ENCODE data around the gene TRERF1. TPM values are rescaled to one million over a fixed set of nuclear protein-coding genes. Genes with fewer than 3 reads are reported as not detected.
"Not testable (repeated sequence)": the region's sequence is repeated elsewhere in the genome, so short reads cannot be mapped to it uniquely, and the experiment has no call there.

Gene TRERF1
- polyA plus RNA-seq, 1 donor: 5.1 TPM

GRCh38 chr6:42338744-42339222 lies 112.9 kb downstream of the TRERF1 start:
- Histone ChIP-seq H3K27ac (ENCODE audit: low read length) (no peak overlapping the region), H3K27me3 (ENCODE audit: control insufficient read depth, insufficient read depth, low read length) (no peaks in the 10 kb centered on the region), H3K36me3 (ENCODE audit: control insufficient read depth, insufficient read depth, low read length) (no peaks in the 10 kb centered on the region), H3K4me1 (ENCODE audit: control insufficient read depth, insufficient read depth, low read length) (no peaks in the 10 kb centered on the region), H3K9me3 (ENCODE audit: control insufficient read depth, low read depth, low read length) (no peaks in the 10 kb centered on the region), H3K4me3 (ENCODE audit: low read length) (no peak overlapping the region)
- WGBS (ENCODE audit: insufficient coverage, low lambda C conversion rate): no CpG with 5 or more reads among the region's 7 CpGs
- DNase-seq: no peak

- Histone ChIP-seq H3K4me3 (ENCODE audit: low read length) (no peak overlapping the region), H3K9me3 (ENCODE audit: control insufficient read depth, low read depth, low read length) (no peaks in the 10 kb centered on the region), H3K36me3 (ENCODE audit: control insufficient read depth, insufficient read depth, low read length) (no peaks in the 10 kb centered on the region), H3K4me1 (ENCODE audit: control insufficient read depth, insufficient read depth, low read length) (no peaks in the 10 kb centered on the region), H3K27ac (ENCODE audit: low read length) (no peak overlapping the region), H3K27me3 (ENCODE audit: control insufficient read depth, insufficient read depth, low read length) (no peaks in the 10 kb centered on the region)
- WGBS (ENCODE audit: insufficient coverage, low lambda C conversion rate): 80% methylated on average over 1 of the region's 11 CpGs
- DNase-seq: peak in 1 of 2 donors; percentile 17
Measured at GRCh38 chr6:42337985-42338743, 113.6 kb downstream of the TRERF1 start.

- 100% methylated on average over 1 of the region's 5 CpGs for WGBS (ENCODE audit: insufficient coverage, low lambda C conversion rate)
- H3K36me3 ChIP-seq (ENCODE audit: control insufficient read depth, insufficient read depth, low read length): no peaks in the 10 kb centered on the region
- H3K9me3 ChIP-seq (ENCODE audit: control insufficient read depth, low read depth, low read length): no peaks in the 10 kb centered on the region
- H3K27ac ChIP-seq (ENCODE audit: low read length): no peak overlapping the region
- no peaks in the 10 kb centered on the region for H3K4me1 ChIP-seq (ENCODE audit: control insufficient read depth, insufficient read depth, low read length)
- no peak overlapping the region for H3K4me3 ChIP-seq (ENCODE audit: low read length)
- H3K27me3 ChIP-seq (ENCODE audit: control insufficient read depth, insufficient read depth, low read length): no peaks in the 10 kb centered on the region
- no peak for DNase-seq
Measured at GRCh38 chr6:42336431-42336830, 115.3 kb downstream of the TRERF1 start.

GRCh38 chr6:42335896-42336295 lies 115.8 kb downstream of the TRERF1 start:
- Histone ChIP-seq H3K27ac (ENCODE audit: low read length) (no peak overlapping the region), H3K27me3 (ENCODE audit: control insufficient read depth, insufficient read depth, low read length) (no peaks in the 10 kb centered on the region), H3K4me1 (ENCODE audit: control insufficient read depth, insufficient read depth, low read length) (no peaks in the 10 kb centered on the region), H3K4me3 (ENCODE audit: low read length) (no peak overlapping the region), H3K9me3 (ENCODE audit: control insufficient read depth, low read depth, low read length) (no peaks in the 10 kb centered on the region), H3K36me3 (ENCODE audit: control insufficient read depth, insufficient read depth, low read length) (no peaks in the 10 kb centered on the region)
- no peak for DNase-seq
- WGBS (ENCODE audit: insufficient coverage, low lambda C conversion rate): 100% methylated on average over 1 of the region's 5 CpGs

- H3K27ac ChIP-seq (ENCODE audit: low read length): no peak overlapping the region
- WGBS (ENCODE audit: insufficient coverage, low lambda C conversion rate): 80% methylated on average over 1 of the region's 2 CpGs
- H3K4me1 ChIP-seq (ENCODE audit: control insufficient read depth, insufficient read depth, low read length): no peaks in the 10 kb centered on the region
- H3K36me3 ChIP-seq (ENCODE audit: control insufficient read depth, insufficient read depth, low read length): no peaks in the 10 kb centered on the region
- no peaks in the 10 kb centered on the region for H3K27me3 ChIP-seq (ENCODE audit: control insufficient read depth, insufficient read depth, low read length)
- no peak overlapping the region for H3K4me3 ChIP-seq (ENCODE audit: low read length)
- no peaks in the 10 kb centered on the region for H3K9me3 ChIP-seq (ENCODE audit: control insufficient read depth, low read depth, low read length)
- DNase-seq: no peak
Measured at GRCh38 chr6:42334870-42335269, 116.9 kb downstream of the TRERF1 start.

GRCh38 chr6:42333612-42334011 lies 118.1 kb downstream of the TRERF1 start:
- no peak overlapping the region for H3K4me3 ChIP-seq (ENCODE audit: low read length)
- H3K27ac ChIP-seq (ENCODE audit: low read length): no peak overlapping the region
- no peaks in the 10 kb centered on the region for H3K9me3 ChIP-seq (ENCODE audit: control insufficient read depth, low read depth, low read length)
- H3K4me1 ChIP-seq (ENCODE audit: control insufficient read depth, insufficient read depth, low read length): no peaks in the 10 kb centered on the region
- no peak for DNase-seq
- WGBS (ENCODE audit: insufficient coverage, low lambda C conversion rate): no CpG with 5 or more reads among the region's 6 CpGs
- H3K36me3 ChIP-seq (ENCODE audit: control insufficient read depth, insufficient read depth, low read length): no peaks in the 10 kb centered on the region
- no peaks in the 10 kb centered on the region for H3K27me3 ChIP-seq (ENCODE audit: control insufficient read depth, insufficient read depth, low read length)

GRCh38 chr6:42332916-42333315 lies 118.8 kb downstream of the TRERF1 start:
- WGBS (ENCODE audit: insufficient coverage, low lambda C conversion rate): no CpG with 5 or more reads among the region's 4 CpGs
- no peak for DNase-seq
- no peaks in the 10 kb centered on the region for H3K36me3 ChIP-seq (ENCODE audit: control insufficient read depth, insufficient read depth, low read length)
- no peaks in the 10 kb centered on the region for H3K4me1 ChIP-seq (ENCODE audit: control insufficient read depth, insufficient read depth, low read length)
- no peaks in the 10 kb centered on the region for H3K27me3 ChIP-seq (ENCODE audit: control insufficient read depth, insufficient read depth, low read length)
- H3K4me3 ChIP-seq (ENCODE audit: low read length): no peak overlapping the region
- H3K27ac ChIP-seq (ENCODE audit: low read length): no peak overlapping the region
- H3K9me3 ChIP-seq (ENCODE audit: control insufficient read depth, low read depth, low read length): no peaks in the 10 kb centered on the region

GRCh38 chr6:42331019-42331418 lies 120.7 kb downstream of the TRERF1 start:
- no peak for DNase-seq
- WGBS (ENCODE audit: insufficient coverage, low lambda C conversion rate): 80% methylated on average over 2 of the region's 4 CpGs
- Histone ChIP-seq H3K27me3 (ENCODE audit: control insufficient read depth, insufficient read depth, low read length) (no peaks in the 10 kb centered on the region), H3K9me3 (ENCODE audit: control insufficient read depth, low read depth, low read length) (no peaks in the 10 kb centered on the region), H3K27ac (ENCODE audit: low read length) (no peak overlapping the region), H3K36me3 (ENCODE audit: control insufficient read depth, insufficient read depth, low read length) (no peaks in the 10 kb centered on the region), H3K4me3 (ENCODE audit: low read length) (no peak overlapping the region), H3K4me1 (ENCODE audit: control insufficient read depth, insufficient read depth, low read length) (no peaks in the 10 kb centered on the region)

GRCh38 chr6:42326248-42326647 lies 125.5 kb downstream of the TRERF1 start:
- H3K36me3 ChIP-seq (ENCODE audit: control insufficient read depth, insufficient read depth, low read length): no peaks in the 10 kb centered on the region
- no peak overlapping the region for H3K27ac ChIP-seq (ENCODE audit: low read length)
- H3K9me3 ChIP-seq (ENCODE audit: control insufficient read depth, low read depth, low read length): no peaks in the 10 kb centered on the region
- no CpG with 5 or more reads among the region's 2 CpGs for WGBS (ENCODE audit: insufficient coverage, low lambda C conversion rate)
- peak in 1 of 2 donors; percentile 39 for DNase-seq
- no peak overlapping the region for H3K4me3 ChIP-seq (ENCODE audit: low read length)
- no peaks in the 10 kb centered on the region for H3K27me3 ChIP-seq (ENCODE audit: control insufficient read depth, insufficient read depth, low read length)
- no peaks in the 10 kb centered on the region for H3K4me1 ChIP-seq (ENCODE audit: control insufficient read depth, insufficient read depth, low read length)

GRCh38 chr6:42324656-42325324 lies 126.9 kb downstream of the TRERF1 start:
- not testable (repeated sequence) for H3K36me3 ChIP-seq (ENCODE audit: control insufficient read depth, insufficient read depth, low read length)

More at GRCh38 chr6:42324656-42325324, 126.9 kb downstream of the TRERF1 start:
- 86% methylated on average over 3 of the region's 5 CpGs for WGBS (ENCODE audit: insufficient coverage, low lambda C conversion rate)
- not testable (repeated sequence) for H3K27me3 ChIP-seq (ENCODE audit: control insufficient read depth, insufficient read depth, low read length); DNase-seq; H3K4me3 ChIP-seq (ENCODE audit: low read length); H3K27ac ChIP-seq (ENCODE audit: low read length); H3K4me1 ChIP-seq (ENCODE audit: control insufficient read depth, insufficient read depth, low read length); H3K9me3 ChIP-seq (ENCODE audit: control insufficient read depth, low read depth, low read length)

Measured in large intestine (tissue), 3 donors.